GM12892 (cell line): ENCODE data around the gene MAP7D2.

Experiments used
- DNase-seq: peaks from one replicate; pipeline ENCODE4 v3.0.0; 2011; ENCODE audit not compliant: insufficient read length
- FAIRE-seq: peaks from 2 replicates; lab custom pipeline; 2011; peaks lifted over from hg19 to GRCh38; lab: Jason Lieb, UNC
- POLR2A ChIP-seq: IDR thresholded peaks from 2 replicates; pipeline ENCODE4 v1.6.1; 2011; ENCODE audit warnings: low read depth, low read length, control low read depth
- POLR2AphosphoS5 ChIP-seq: IDR thresholded peaks from 2 replicates; pipeline ENCODE4 v1.6.1; 2011; ENCODE audit warnings: low read depth, low read length, control low read depth
- TAF1 ChIP-seq: IDR thresholded peaks from 2 replicates; pipeline ENCODE4 v1.6.1; 2011; ENCODE audit warnings: low read depth, mild to moderate bottlenecking, control low read depth, low read length, borderline replicate concordance

Gene MAP7D2

GRCh38 chrX:20019672-20020365, 96.9 kb downstream of the MAP7D2 start:
- no peak for FAIRE-seq
- DNase-seq: no peak
- no peak for TF ChIP-seq POLR2A
- no peak for TF ChIP-seq POLR2AphosphoS5
- TF ChIP-seq TAF1: no peak

DNA sequence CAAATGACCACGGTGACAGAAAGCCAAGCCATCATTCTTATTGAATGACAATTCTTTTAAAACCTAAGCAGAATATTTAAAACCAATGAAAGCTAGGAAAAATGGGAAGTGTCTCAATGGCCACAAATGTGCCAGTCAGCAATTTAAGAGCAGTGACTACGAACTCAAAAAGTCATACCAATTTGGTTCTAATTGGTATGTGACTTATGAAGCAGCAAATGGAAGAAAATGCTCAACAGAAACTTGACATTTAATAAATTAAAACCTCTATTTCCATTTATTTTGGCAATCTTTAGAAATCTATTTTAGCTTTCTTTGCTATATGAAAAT, 100.1 kb downstream of the MAP7D2 start:
- FAIRE-seq (no peak), DNase-seq (no peak)
- TF ChIP-seq POLR2A (no peak), TAF1 (no peak), POLR2AphosphoS5 (no peak)

GRCh38 chrX:20015945-20016615, 100.6 kb downstream of the MAP7D2 start:
- DNase-seq (no peak), FAIRE-seq (no peak)
- TF ChIP-seq POLR2A (no peak), TAF1 (no peak), POLR2AphosphoS5 (no peak)

- DNase-seq (no peak), FAIRE-seq (no peak)
- TF ChIP-seq TAF1 (no peak), POLR2AphosphoS5 (no peak), POLR2A (no peak)
Measured at GRCh38 chrX:20015422-20015821, 101.3 kb downstream of the MAP7D2 start.

- no peak for TF ChIP-seq TAF1
- no peak for TF ChIP-seq POLR2A
- no peak for TF ChIP-seq POLR2AphosphoS5
- no peak for FAIRE-seq
Measured at GRCh38 chrX:20011608-20012007, 105.1 kb downstream of the MAP7D2 start.

GRCh38 chrX:20007962-20008622, 108.6 kb downstream of the MAP7D2 start:
- no peak for FAIRE-seq
- TF ChIP-seq TAF1: no peak
- DNase-seq: no peak

More at GRCh38 chrX:20011608-20012007, 105.1 kb downstream of the MAP7D2 start:
- no peak for DNase-seq

GRCh38 chrX:20005883-20006282, 110.8 kb downstream of the MAP7D2 start:
- DNase-seq (no peak), FAIRE-seq (no peak)
- TF ChIP-seq POLR2A: no peak
- TF ChIP-seq POLR2AphosphoS5: no peak
- no peak for TF ChIP-seq TAF1

GRCh38 chrX:20001588-20001987, 115.1 kb downstream of the MAP7D2 start:
- DNase-seq (no peak), FAIRE-seq (no peak)
- TF ChIP-seq POLR2A (no peak), POLR2AphosphoS5 (no peak)

GRCh38 chrX:19991350-19991718, 125.4 kb downstream of the MAP7D2 start:
- TF ChIP-seq POLR2A: no peak
- no peak for TF ChIP-seq TAF1
- no peak for TF ChIP-seq POLR2AphosphoS5
- FAIRE-seq (no peak), DNase-seq (no peak)

DNA sequence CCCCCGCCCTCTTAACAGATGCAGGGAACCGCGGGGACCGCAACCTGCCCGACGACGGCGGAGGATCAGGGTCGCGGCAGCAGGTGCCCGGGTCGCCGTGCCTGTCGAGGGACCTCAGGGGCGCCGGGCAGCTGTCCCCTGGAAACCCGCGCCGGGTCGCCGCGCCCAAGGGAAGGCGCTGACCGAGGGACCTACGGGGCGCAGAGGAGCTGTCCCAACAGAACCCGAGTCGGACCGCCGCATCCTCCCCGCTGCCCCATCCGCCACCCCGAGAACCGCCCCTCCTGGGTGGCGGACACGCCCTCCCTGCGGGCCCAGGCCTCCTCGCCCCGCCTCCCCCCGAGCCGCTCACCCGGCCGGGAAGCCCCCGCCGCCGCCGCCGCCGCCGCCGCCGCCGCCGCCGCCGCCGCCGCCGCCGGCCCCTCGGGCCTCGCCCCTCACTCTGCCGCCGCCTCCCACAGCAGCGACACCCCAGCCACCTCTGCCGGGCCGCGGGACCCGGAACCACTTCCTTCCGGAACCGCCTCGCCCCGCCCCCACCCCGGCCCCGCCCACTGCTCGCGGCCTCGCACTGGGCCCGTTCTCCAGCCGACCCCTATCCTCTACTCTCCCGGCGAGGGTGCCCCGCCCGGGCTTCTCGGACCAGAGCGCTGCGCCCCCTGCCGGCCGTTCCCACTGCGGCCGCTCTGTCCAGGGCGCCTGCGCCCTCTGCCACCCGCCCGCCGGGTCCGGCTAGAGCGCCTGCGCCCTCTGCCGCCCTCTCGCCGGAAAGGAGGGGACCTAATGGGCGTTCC, 126.0 kb downstream of the MAP7D2 start, which contains the start of gene BCLAF3:
BCLAF3 (minus strand) TSS at position 506 of the 794 bp plus-strand sequence. CDS start 20,797 bp downstream, outside the sequence.
- DNase-seq (peak; percentile 84), FAIRE-seq (peak; percentile 85)
- TF ChIP-seq POLR2AphosphoS5: no peak
- TF ChIP-seq TAF1: no peak

DNA sequence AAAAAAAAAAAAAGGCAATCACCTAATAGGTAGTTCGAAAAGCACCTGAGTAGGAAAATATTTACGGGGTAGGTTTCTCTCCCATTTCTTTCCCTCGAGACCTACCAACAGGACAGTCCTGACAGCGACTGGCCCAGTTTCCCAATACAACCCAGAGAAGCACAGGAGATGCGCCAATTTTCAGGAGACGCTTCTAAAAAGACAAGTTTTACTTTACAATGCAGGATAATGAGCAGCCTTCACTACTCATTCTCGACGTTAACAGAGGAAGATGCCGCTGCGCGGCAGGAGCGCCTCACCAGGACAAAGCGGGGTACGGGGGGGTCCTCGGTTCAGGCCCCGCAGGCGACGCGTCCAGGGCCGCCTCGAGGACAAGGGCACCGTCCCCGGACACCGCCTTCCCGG, 126.6 kb downstream of the MAP7D2 start:
- TF ChIP-seq TAF1 (no peak), POLR2AphosphoS5 (no peak), POLR2A (no peak)
- FAIRE-seq (peak; percentile 73), DNase-seq (no peak)
